GM21390 (cell line): ENCODE data around the gene PRDM16.

Experiments
- ATAC-seq: cut with Tn5 transposase; IDR thresholded peaks from one replicate; pipeline ENCODE4 v1.9.1; 2021; ENCODE audit not compliant: unreplicated experiment

PRDM16 gene

GRCh38 chr1:3465935-3466321 lies 396.9 kb downstream of the PRDM16 start:
- ATAC-seq = no peak

GRCh38 chr1:3466366-3467075 lies 397.5 kb downstream of the PRDM16 start:
- ATAC-seq = no peak

GRCh38 chr1:3467096-3468036 lies 398.4 kb downstream of the PRDM16 start:
- ATAC-seq = no peak

GRCh38 chr1:3468236-3469103 lies 399.5 kb downstream of the PRDM16 start:
- ATAC-seq = no peak

- ATAC-seq = no peak
These were observed 400.3 kb downstream of the PRDM16 start for GRCh38 chr1:3469104-3469848.

GRCh38 chr1:3469849-3470649 lies 401.0 kb downstream of the PRDM16 start:
- ATAC-seq = no peak

- no peak for ATAC-seq
These were observed 401.8 kb downstream of the PRDM16 start for GRCh38 chr1:3470650-3471355.

GRCh38 chr1:3471356-3472087 lies 402.5 kb downstream of the PRDM16 start:
- ATAC-seq = no peak

- no peak for ATAC-seq
These were observed 403.3 kb downstream of the PRDM16 start for GRCh38 chr1:3472088-3472850.

GRCh38 chr1:3472906-3473305 lies 403.9 kb downstream of the PRDM16 start:
- no peak for ATAC-seq

GRCh38 chr1:3473381-3473844 lies 404.4 kb downstream of the PRDM16 start:
- no peak for ATAC-seq

GRCh38 chr1:3474016-3474415 lies 405.0 kb downstream of the PRDM16 start:
- no peak for ATAC-seq

GRCh38 chr1:3474421-3474820 lies 405.4 kb downstream of the PRDM16 start:
- no peak for ATAC-seq

- no peak for ATAC-seq
These were observed 407.0 kb downstream of the PRDM16 start for GRCh38 chr1:3475839-3476573.

GRCh38 chr1:3476666-3477065 lies 407.7 kb downstream of the PRDM16 start:
- ATAC-seq = no peak

- ATAC-seq = no peak
These were observed 408.4 kb downstream of the PRDM16 start for GRCh38 chr1:3477241-3477995.
